Erythroblast (primary cell): Measurements from ENCODE around the gene SLC12A2.

Experiments used
- DNase-seq, 2 experiments: peaks; one replicate each; lab custom pipeline; 2025; lab: John Stamatoyannopoulos, UW
- GATA1 ChIP-seq: IDR thresholded peaks from 2 replicates; pipeline ENCODE4 v1.6.1; 2011; ENCODE audit warnings: low read depth, mild to moderate bottlenecking, control low read depth, low read length, moderate library complexity
- POLR2A ChIP-seq: IDR thresholded peaks from 2 replicates; pipeline ENCODE4 v1.6.1; 2011; ENCODE audit warnings: mild to moderate bottlenecking, low read length

Gene SLC12A2

DNA sequence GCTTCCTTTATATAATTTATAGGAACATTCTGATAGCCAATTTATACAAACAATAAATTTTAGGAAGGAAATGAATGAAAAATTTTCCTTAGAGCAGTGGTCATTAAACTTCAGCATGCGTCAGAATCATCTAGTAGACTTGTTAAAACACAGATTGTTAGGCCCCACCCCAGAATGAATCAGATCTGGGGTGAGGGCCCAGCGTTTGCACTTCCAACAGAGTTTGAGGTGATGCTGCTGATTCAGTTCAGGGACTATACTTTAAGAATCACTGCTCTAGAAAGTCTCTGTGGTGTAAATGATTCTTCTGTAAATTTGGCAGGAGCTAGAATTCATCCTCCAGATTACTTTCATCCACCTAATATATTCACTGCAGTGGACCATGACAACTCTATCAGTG is 80.4 kb downstream of the SLC12A2 start:
- TF ChIP-seq POLR2A = no peak
- TF ChIP-seq GATA1 = no peak
- DNase-seq = no peak

DNA sequence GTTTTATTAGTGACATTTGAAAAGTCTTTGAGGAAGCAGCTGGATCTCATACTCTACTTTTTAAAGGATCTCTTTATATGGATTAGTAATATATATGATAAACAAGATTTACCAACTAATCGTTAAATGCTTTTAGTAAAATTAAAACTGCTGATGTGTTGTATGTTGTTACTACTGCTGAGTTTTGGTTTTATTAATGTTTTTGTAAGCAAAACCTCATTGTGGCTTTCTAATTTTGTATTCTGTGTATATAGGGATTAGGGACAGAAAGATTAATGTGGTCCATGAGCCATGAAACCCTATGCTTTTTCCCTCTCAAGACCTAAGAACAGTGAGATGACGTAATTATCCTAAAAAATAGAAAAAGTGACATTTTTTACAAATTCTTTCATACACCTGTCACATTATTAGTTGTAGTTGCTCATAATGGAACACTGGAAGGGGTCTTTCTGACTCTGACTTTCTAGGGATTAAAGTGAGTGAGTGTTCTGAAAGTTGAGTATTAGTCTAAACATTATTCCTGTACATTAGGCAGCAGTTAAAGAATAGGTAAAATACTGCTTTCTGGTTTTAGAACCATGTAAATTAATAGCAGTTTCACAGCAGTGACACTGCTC is 85.9 kb downstream of the SLC12A2 start:
- DNase-seq = no peak
- no peak for TF ChIP-seq POLR2A
- no peak for TF ChIP-seq GATA1

GRCh38 chr5:128172102-128172501 is 88.5 kb downstream of the SLC12A2 start:
- TF ChIP-seq POLR2A (no peak), GATA1 (no peak)
- no peak for DNase-seq

GRCh38 chr5:128174951-128175350 is 91.4 kb downstream of the SLC12A2 start:
- no peak for TF ChIP-seq GATA1
- TF ChIP-seq POLR2A = no peak
- DNase-seq = no peak

DNA sequence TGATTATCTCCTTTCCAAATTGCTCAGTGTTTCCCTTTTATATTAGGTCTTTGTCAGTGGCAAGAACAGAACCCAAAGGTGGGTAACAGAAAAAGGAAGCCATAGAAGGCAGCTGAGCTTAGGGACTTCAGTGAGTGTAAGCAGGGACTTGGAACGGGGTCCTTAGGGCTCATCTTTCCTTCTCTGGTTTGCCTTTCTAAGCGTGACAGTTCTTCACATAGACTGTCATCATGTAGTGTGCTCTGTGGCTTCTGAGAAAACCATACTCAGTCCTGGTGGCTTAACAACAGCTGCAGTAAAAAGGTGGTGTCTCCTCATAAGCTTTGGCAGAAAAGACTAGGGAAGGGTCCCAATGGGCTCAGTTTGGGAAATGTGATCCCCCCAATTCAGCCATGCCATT is 108.8 kb downstream of the SLC12A2 start:
- TF ChIP-seq GATA1 (no peak), POLR2A (no peak)
- no peak for DNase-seq

DNA sequence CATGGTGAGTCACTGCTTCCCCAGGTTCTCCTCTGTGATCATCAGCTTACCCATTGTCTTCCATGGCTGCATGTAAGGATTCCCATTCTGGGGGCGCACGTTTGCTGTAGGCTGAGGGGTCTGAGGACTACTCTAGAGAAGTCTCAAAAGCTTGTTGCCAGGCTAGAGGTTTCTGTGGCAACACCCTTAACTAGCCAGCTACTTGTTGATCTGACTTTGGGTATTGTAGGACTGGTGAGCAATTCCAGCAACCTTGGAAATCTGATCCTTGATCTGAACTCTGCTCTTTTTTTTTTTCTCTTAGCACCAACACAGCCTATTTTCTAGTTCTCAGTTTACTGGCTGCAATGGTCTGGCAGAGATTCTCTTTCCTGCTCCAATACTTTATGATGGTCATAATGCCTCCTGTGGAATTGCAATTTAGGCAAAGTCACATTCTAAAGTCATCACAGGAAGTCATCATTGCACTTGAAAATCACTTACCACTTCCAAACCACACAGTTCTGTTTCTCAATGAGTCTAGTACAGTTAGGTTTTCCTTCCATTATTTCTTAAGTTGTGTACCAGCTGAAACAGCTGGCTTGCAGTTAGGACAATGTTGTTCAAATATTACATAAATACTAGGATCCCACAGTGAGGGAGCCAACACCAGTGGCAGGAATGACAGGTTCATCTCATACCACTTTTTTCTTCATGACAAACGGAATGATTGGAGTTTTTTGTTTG is 110.3 kb downstream of the SLC12A2 start:
- TF ChIP-seq GATA1 = no peak
- TF ChIP-seq POLR2A = no peak
- DNase-seq = no peak

DNA sequence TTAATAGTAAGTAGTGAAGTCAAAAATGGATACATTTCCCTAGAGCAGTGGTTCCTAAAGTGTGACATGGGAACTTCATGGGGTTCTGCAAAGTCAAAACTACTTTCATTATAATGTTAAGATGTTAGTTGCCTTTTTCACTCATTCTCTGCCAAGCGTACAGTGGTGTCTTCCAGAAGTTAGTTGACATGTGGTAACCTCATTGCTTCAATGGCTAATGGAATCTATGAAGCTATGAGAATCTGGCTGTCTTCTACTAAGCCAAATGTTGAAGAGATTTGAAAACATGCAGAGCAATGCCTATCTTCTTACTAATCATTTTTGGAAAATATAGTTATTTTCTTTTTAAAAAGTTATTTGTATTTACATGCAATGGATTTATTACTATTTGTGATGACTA is 111.8 kb downstream of the SLC12A2 start:
- no peak for DNase-seq
- no peak for TF ChIP-seq POLR2A
- no peak for TF ChIP-seq GATA1

GRCh38 chr5:128196080-128196479 is 112.5 kb downstream of the SLC12A2 start:
- no peak for DNase-seq
- TF ChIP-seq GATA1 (no peak), POLR2A (no peak)

DNA sequence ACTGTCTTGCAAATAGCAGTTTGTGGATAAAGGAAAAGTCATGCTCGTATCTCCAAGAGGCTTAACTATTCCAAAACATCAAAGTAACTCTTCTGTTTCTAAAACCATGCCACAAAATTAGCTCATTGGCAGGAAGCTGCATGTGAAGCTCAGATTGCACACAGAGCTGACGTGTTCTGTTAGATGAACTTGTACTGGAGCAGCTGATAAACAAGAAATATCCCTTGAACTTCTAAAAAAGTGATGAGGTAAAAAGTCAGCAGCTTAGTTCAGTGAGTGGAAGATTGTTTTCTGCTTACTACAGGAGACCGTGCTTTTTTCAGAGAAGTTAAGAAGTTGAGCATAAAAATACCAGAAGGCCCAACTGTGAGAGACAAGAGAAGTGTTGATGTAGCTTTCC is 113.2 kb downstream of the SLC12A2 start:
- DNase-seq = no peak
- TF ChIP-seq GATA1 = no peak
- no peak for TF ChIP-seq POLR2A

DNA sequence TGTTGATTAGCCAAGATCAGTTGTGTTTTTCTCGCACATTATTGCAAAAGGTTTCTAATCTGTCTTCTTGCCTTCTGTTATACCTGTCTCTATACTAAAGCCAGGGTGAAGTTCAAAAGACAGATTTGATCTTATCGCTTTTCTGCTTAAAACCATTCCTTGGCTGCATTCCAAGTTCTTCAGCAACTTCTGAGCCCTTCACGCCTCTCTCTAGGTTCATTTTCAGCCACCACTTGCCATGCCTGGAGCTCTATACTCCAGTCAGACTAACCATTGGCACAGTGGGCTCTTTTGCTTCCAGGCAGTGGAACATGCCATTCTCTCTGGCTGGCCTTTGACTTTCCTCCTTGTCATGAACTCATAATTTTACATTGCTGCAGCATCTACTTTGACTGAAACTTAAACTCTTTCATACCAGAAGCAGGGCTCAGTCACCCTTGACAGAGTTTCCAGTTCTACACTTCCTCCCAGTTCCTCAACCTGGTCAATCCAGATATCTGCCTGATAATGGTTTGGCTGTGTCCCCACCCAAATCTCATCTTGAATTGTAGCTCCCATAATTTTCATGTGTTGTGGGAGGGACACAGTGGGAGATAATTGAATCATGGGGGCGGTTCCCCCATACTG is 114.4 kb downstream of the SLC12A2 start:
- TF ChIP-seq POLR2A = no peak
- no peak for TF ChIP-seq GATA1
- DNase-seq = no peak

DNA sequence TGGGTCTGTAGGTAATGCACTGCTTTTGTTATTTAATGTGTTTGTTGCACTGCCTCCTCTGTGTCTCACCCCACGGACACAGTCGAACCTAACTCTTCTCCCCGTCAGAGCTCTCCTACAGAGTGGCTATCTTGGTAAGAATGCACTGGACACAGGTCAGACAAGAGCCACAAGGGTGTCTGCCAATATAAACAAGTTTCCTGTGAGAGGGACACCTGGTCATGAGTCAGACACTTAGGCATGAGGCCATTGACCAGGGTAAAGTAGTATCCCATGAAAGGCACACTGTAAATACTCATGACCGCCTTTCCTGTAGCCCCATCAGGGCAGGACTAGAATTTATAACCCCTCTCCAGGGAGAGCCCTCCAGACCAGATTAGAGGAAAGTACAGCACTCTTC is 115.5 kb downstream of the SLC12A2 start:
- no peak for TF ChIP-seq GATA1
- TF ChIP-seq POLR2A = no peak
- DNase-seq = no peak

- no peak for TF ChIP-seq GATA1
- TF ChIP-seq POLR2A = no peak
- no peak for DNase-seq
Measured at GRCh38 chr5:128199611-128200010, 116.0 kb downstream of the SLC12A2 start.

GRCh38 chr5:128201065-128201926 is 117.7 kb downstream of the SLC12A2 start:
- TF ChIP-seq GATA1 (no peak), POLR2A (no peak)
- peak; percentile 44 to 68 for DNase-seq
